ENCODE results near the gene MAP1B.

GRCh38 chr5:72141440-72142355 lies 34.4 kb downstream of the MAP1B start:
- TF ChIP-seq POLR2A (IDR thresholded peaks at IDR 0.05; ENCODE audit: low read length): no peak
- TF ChIP-seq, protein P1, sequence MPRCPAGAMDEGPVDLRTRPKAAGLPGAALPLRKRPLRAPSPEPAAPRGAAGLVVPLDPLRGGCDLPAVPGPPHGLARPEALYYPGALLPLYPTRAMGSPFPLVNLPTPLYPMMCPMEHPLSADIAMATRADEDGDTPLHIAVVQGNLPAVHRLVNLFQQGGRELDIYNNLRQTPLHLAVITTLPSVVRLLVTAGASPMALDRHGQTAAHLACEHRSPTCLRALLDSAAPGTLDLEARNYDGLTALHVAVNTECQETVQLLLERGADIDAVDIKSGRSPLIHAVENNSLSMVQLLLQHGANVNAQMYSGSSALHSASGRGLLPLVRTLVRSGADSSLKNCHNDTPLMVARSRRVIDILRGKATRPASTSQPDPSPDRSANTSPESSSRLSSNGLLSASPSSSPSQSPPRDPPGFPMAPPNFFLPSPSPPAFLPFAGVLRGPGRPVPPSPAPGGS (IDR thresholded peaks at IDR 0.05): no peak
- peak; percentile 96 for TF ChIP-seq MAFK (IDR thresholded peaks at IDR 0.05; ENCODE audit: partially characterized antibody)
- TF ChIP-seq NPAS2 (CRISPR knock-in tag; IDR thresholded peaks at IDR 0.05; ENCODE audit: borderline replicate concordance): no peak
- no peak for TF ChIP-seq CTCF (IDR thresholded peaks at IDR 0.05)
- 0 out of 5 replicates have a peak, but pooled peaks of 1 of the 2 experiments have one; percentile 8 for TF ChIP-seq EP300 (IDR thresholded peaks at IDR 0.05)
- no peak for TF ChIP-seq REST (IDR thresholded peaks at IDR 0.05)
- no peak for TF ChIP-seq HOXB13 (CRISPR knock-in tag; IDR thresholded peaks at IDR 0.05; ENCODE audit: low read depth)
- TF ChIP-seq USF2 (IDR thresholded peaks at IDR 0.05): no peak
- no peak for TF ChIP-seq SMC3 (IDR thresholded peaks at IDR 0.05)
- no peak for TF ChIP-seq TP53 (CRISPR knock-in tag; IDR thresholded peaks at IDR 0.05)
- TF ChIP-seq, protein P2, sequence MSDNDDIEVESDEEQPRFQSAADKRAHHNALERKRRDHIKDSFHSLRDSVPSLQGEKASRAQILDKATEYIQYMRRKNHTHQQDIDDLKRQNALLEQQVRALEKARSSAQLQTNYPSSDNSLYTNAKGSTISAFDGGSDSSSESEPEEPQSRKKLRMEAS (IDR thresholded peaks at IDR 0.05): no peak; the same call in 1 of the 2 replicates
- no peak for TF ChIP-seq SREBF2 (IDR thresholded peaks at IDR 0.05)
